OCI-LY1 (cell line): ENCODE measurements around the gene BCL11A.

Experiments used
- EZH2 ChIP-seq: fragments of 200-600 bp; sonication (generic), shearing (Covaris generic); IDR thresholded peaks from 2 replicates; pipeline ENCODE4 v1.8.0; 2017; ENCODE audit warnings: borderline replicate concordance, mixed run types, mild to moderate bottlenecking, antibody characterized with exemption, low read length, moderate library complexity, mixed read lengths
- TF ChIP-seq, protein P1 (sequence below): fragments of 200-600 bp; sonication (generic), shearing (Covaris generic); IDR thresholded peaks from 2 replicates; pipeline ENCODE4 v1.5.1; 2017; ENCODE audit warnings: mild to moderate bottlenecking, antibody characterized with exemption, low read length, moderate library complexity, mixed read lengths

DNA sequence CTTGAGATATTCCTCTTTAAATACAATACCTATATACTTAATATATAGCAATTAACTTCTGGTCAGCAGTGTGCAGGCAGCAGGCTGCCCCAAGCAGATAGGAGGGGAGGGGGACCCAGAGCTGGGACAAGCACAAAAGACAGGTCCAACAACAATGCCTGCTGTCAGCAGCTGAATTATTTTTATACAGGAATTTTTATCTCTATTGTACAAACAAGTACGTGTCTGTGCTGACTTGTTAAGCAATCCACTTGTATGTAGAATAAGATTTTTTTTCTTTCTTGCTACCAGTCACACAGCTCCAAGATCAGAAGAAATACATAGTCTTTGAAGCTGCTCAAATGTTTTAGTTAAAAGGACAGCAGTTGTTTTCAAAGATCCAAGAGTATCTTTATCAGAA lies 16.7 kb downstream of the BCL11A start:
- TF ChIP-seq, protein P1, sequence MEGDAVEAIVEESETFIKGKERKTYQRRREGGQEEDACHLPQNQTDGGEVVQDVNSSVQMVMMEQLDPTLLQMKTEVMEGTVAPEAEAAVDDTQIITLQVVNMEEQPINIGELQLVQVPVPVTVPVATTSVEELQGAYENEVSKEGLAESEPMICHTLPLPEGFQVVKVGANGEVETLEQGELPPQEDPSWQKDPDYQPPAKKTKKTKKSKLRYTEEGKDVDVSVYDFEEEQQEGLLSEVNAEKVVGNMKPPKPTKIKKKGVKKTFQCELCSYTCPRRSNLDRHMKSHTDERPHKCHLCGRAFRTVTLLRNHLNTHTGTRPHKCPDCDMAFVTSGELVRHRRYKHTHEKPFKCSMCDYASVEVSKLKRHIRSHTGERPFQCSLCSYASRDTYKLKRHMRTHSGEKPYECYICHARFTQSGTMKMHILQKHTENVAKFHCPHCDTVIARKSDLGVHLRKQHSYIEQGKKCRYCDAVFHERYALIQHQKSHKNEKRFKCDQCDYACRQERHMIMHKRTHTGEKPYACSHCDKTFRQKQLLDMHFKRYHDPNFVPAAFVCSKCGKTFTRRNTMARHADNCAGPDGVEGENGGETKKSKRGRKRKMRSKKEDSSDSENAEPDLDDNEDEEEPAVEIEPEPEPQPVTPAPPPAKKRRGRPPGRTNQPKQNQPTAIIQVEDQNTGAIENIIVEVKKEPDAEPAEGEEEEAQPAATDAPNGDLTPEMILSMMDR: no peak
- no peak for TF ChIP-seq EZH2
